Measurements from ENCODE around the gene GATB.

- no peak for TF ChIP-seq NFYB (IDR thresholded peaks at IDR 0.05; ENCODE audit: insufficient read depth, low read depth, low read length)
- no peak for TF ChIP-seq CTCF (IDR thresholded peaks at IDR 0.05 in 2 of 3, conservative IDR thresholded peaks at IDR 0.05 in 1 of 3; ENCODE audit: control insufficient read depth in 2 of 3, extremely low read depth in 1 of 3, insufficient read depth in 1 of 3, low read depth in 3 of 3, low read length in 3 of 3)
- TF ChIP-seq NRF1 (conservative IDR thresholded peaks at IDR 0.05; ENCODE audit: low read depth, low read length), result no peak
Observed at GRCh38 chr4:151627491-151627890, 133.3 kb downstream of the GATB start.

All from GM12878 (cell line).